BJ (cell line): Measurements from ENCODE around the gene MYLK2. TPM values are rescaled to one million over a fixed set of nuclear protein-coding genes. Genes with fewer than 3 reads are reported as not detected.

Experiments
- CTCF ChIA-PET: fragments of 350-600 bp; formaldehyde crosslinking; extraction: SDS; loops from one replicate; lab custom pipeline; 2021; ENCODE audit warnings: antibody characterized with exemption, inconsistent platforms; lab: Yijun Ruan, JAX
- POLR2A ChIA-PET: fragments of 300-600 bp; sonication (Branson Sonifier 250); formaldehyde crosslinking; extraction: SDS; loops from one replicate; lab custom pipeline; 2021; ENCODE audit warnings: antibody characterized with exemption; lab: Charles Lee
- DNase-seq: peaks from one replicate; pipeline ENCODE4 v3.0.0-alpha.2; 2011; ENCODE audit warnings: low read depth
- H3K27me3 ChIP-seq: 2 replicates; pipeline ENCODE4 v1.6.0; 2011; ENCODE audit warnings: low read length; ENCODE audit not compliant: control insufficient read depth, insufficient read depth
- H3K36me3 ChIP-seq: 2 replicates; pipeline ENCODE4 v1.5.1; 2011; ENCODE audit warnings: low read length; ENCODE audit not compliant: control insufficient read depth, insufficient read depth
- H3K4me3 ChIP-seq: 2 replicates; pipeline ENCODE4 v1.5.1; 2011; ENCODE audit warnings: low read depth, mild to moderate bottlenecking, control low read depth, low read length
- CTCF ChIP-seq: IDR thresholded peaks from 2 replicates; pipeline ENCODE4 v1.5.1; 2011; ENCODE audit warnings: low read depth, mild to moderate bottlenecking, control low read depth, inconsistent platforms, low read length, moderate library complexity; ENCODE audit not compliant: insufficient read depth
- polyA minus RNA-seq: library from RNA; depleted of rRNA, polyadenylated mRNA; stranded (reverse); fragments of >200 nt; gene quantifications from 2 replicates; pipeline ENCODE4 v1.2.3, GENCODE V29; 2011; rRNA and poly(A)+ RNA removed
- polyA plus RNA-seq: library from polyadenylated mRNA; depleted of rRNA; stranded (reverse); fragments of >200 nt; gene quantifications from 2 replicates; pipeline ENCODE4 v1.2.3, GENCODE V29; 2011; rRNA removed

The MYLK2 gene
- 0.05 and 0.10 TPM in 2 replicates for polyA plus RNA-seq
- polyA minus RNA-seq, result 0.05 and 0.10 TPM in 2 replicates

GRCh38 chr20:31819083-31819784 lies at the start of gene MYLK2:
MYLK2 (plus strand) TSS chr20:31819356; CDS start chr20:31819581, 225 bp downstream.
- H3K27me3 ChIP-seq, result no peaks in the 10 kb centered on the region
- CTCF ChIA-PET, result interaction anchor here (1.3 to 8.2 kb wide), 5 partner anchors 11 to 273 kb away, joined by 3 to 105 read pairs (median 19); no protein-coding TSS in a partner anchor
- POLR2A ChIA-PET, result no interaction called here
- no peak within 1 kb of the TSS for H3K4me3 ChIP-seq
- no peaks in the 10 kb centered on the region for H3K36me3 ChIP-seq
- no peak for DNase-seq
- TF ChIP-seq CTCF, result no peak

- Histone ChIP-seq H3K36me3 (no peaks in the 10 kb centered on the region), H3K27me3 (no peaks in the 10 kb centered on the region), H3K4me3 (no peak overlapping the region)
- TF ChIP-seq CTCF, result no peak
- CTCF ChIA-PET, result interaction anchor here (1.2 kb wide), 1 partner anchor 46 kb away, joined by 3 read pairs; no protein-coding TSS in a partner anchor
- POLR2A ChIA-PET, result no interaction called here
- DNase-seq, result no peak
Observed at GRCh38 chr20:31769681-31770080, 49.5 kb upstream of the MYLK2 start.

- POLR2A ChIA-PET, result interaction anchor here (0.6 kb wide), 3 partner anchors 15 to 166 kb away, joined by 4 to 6 read pairs (median 4); no protein-coding TSS in a partner anchor
- H3K4me3 ChIP-seq, result no peak overlapping the region
- no peak for DNase-seq
Observed at GRCh38 chr20:31770243-31770642, 48.9 kb upstream of the MYLK2 start.

GRCh38 chr20:31774408-31774807 lies 44.7 kb upstream of the MYLK2 start:
- POLR2A ChIA-PET, result no interaction called here
- CTCF ChIA-PET, result interaction anchor here (1.1 kb wide), 1 partner anchor 49 kb away, joined by 3 read pairs; no protein-coding TSS in a partner anchor
- peaks cover 2% of the 10 kb centered on the region; the same call in 1 of the 2 replicates for H3K36me3 ChIP-seq

More at GRCh38 chr20:31770243-31770642, 48.9 kb upstream of the MYLK2 start:
- TF ChIP-seq CTCF, result no peak
- CTCF ChIA-PET, result interaction anchor here (1.2 to 1.3 kb wide), 2 partner anchors 46 to 48 kb away, joined by 3 read pairs; partner anchors contain the start of gene BCL2L1
- no peaks in the 10 kb centered on the region for H3K27me3 ChIP-seq
- H3K36me3 ChIP-seq, result no peaks in the 10 kb centered on the region

More at GRCh38 chr20:31774408-31774807, 44.7 kb upstream of the MYLK2 start:
- Histone ChIP-seq H3K4me3 (no peak overlapping the region), H3K27me3 (no peaks in the 10 kb centered on the region)
- DNase-seq, result no peak
- no peak for TF ChIP-seq CTCF
